ENCODE measurements around the gene RBM18. TPM values are rescaled to one million over a fixed set of nuclear protein-coding genes. Genes with fewer than 3 reads are reported as not detected.

The RBM18 gene
- total and polyA plus RNA-seq, 12 donors, result 3.4 to 39.1 (median 16.4) TPM

- TF ChIP-seq POLR2A (IDR thresholded peaks at IDR 0.05) (no peak), CTCF (IDR thresholded peaks at IDR 0.05) (no peak)
- Histone ChIP-seq H3K27me3 (peaks cover 64% of the 10 kb centered on the region), H3K27ac (no peak overlapping the region), H3K4me1 (replicated peaks in 1 of 2) (peaks cover 21 to 29% of the 10 kb centered on the region in 2 donors), H3K9me3 (replicated peaks in 1 of 3) (no peaks in the 10 kb centered on the region), H3K36me3 (replicated peaks in 1 of 2) (no peaks in the 10 kb centered on the region), H3K4me3 (no peak overlapping the region)
- intact Hi-C loops (cut with DNase I), result no loop called here
- WGBS, 4 donors, result 85 to 100% (median 94%) methylated on average over 1 of the region's 1 CpG
- DNase-seq, result no peak
Measured at GRCh38 chr9:122215663-122216062, 49.0 kb downstream of the RBM18 start.

- no peak overlapping the region for H3K4me3 ChIP-seq
- no peaks in the 10 kb centered on the region for H3K9me3 ChIP-seq (replicated peaks in 1 of 3)
- 47 to 61% (median 54%) methylated on average over 7 to 9 of the region's 9 CpGs for WGBS, 4 donors
- peaks cover 13 to 17% of the 10 kb centered on the region in 2 donors for H3K4me1 ChIP-seq (replicated peaks in 1 of 2)
- H3K27ac ChIP-seq, result no peak overlapping the region
- peaks cover 54% of the 10 kb centered on the region for H3K27me3 ChIP-seq
- intact Hi-C loops (cut with DNase I), result no loop called here
- TF ChIP-seq CTCF (IDR thresholded peaks at IDR 0.05) (no peak), POLR2A (IDR thresholded peaks at IDR 0.05) (no peak)
- H3K36me3 ChIP-seq (replicated peaks in 1 of 2), result no peaks in the 10 kb centered on the region
- no peak for DNase-seq
Measured at GRCh38 chr9:122214507-122214906, 50.1 kb downstream of the RBM18 start.

GRCh38 chr9:122213589-122214413 is 50.8 kb downstream of the RBM18 start:
- intact Hi-C loops (cut with DNase I), result no loop called here
- WGBS, 4 donors, result 3 to 15% (median 11%) methylated on average over 12 to 93 of the region's 93 CpGs

More at GRCh38 chr9:122213589-122214413, 50.8 kb downstream of the RBM18 start:
- Histone ChIP-seq H3K27me3 (peaks cover 50% of the 10 kb centered on the region), H3K4me1 (replicated peaks in 1 of 2) (peaks cover 11 to 13% of the 10 kb centered on the region in 2 donors), H3K27ac (no peak overlapping the region), H3K9me3 (replicated peaks in 1 of 3) (no peaks in the 10 kb centered on the region), H3K4me3 (peak overlapping the region in 2 of 4 donors; percentile 8 to 35), H3K36me3 (replicated peaks in 1 of 2) (no peaks in the 10 kb centered on the region)
- TF ChIP-seq POLR2A (IDR thresholded peaks at IDR 0.05) (no peak), CTCF (IDR thresholded peaks at IDR 0.05) (no peak)
- DNase-seq, result peak; percentile 37 to 64 (median 52)
